ENCODE data around the gene STAT3. TPM values are rescaled to one million over a fixed set of nuclear protein-coding genes. Genes with fewer than 3 reads are reported as not detected.

Gene STAT3
- total and polyA plus RNA-seq, 2 of the 13 experiments (the other 11 are each of a cell fraction or from before 2014, with no cell fraction given): 61.8 to 62.4 TPM

GRCh38 chr17:42422958-42423712, 34.9 kb upstream of the STAT3 start, which contains the start of gene CAVIN1 (continued):
- TF ChIP-seq CHD4 (IDR thresholded peaks at IDR 0.05; ENCODE audit: borderline replicate concordance, low read length) (no peak), HOXA3 (CRISPR knock-in tag; IDR thresholded peaks at IDR 0.05) (no peak; the same call in 1 of the 2 replicates), ZNF143 (CRISPR knock-in tag; IDR thresholded peaks at IDR 0.05) (no peak; the same call in 1 of the 2 replicates), ZNF891 (CRISPR knock-in tag; IDR thresholded peaks at IDR 0.05) (peak; percentile 92), ZNF468 (CRISPR knock-in tag; IDR thresholded peaks at IDR 0.05) (no peak), ZNF335 (CRISPR knock-in tag; IDR thresholded peaks at IDR 0.05) (no peak; the same call in 1 of the 2 replicates), ZBTB26 (CRISPR knock-in tag; IDR thresholded peaks at IDR 0.05; ENCODE audit: borderline replicate concordance) (no peak; the same call in 1 of the 2 replicates), CBX2 (IDR thresholded peaks at IDR 0.05; ENCODE audit: low read depth, low read length) (no peak), CBX2 (CRISPR knock-in tag; IDR thresholded peaks at IDR 0.05; ENCODE audit: low read depth) (no peak), NFKB2 (CRISPR knock-in tag; IDR thresholded peaks at IDR 0.05; ENCODE audit: borderline replicate concordance) (peak; percentile 93; the same call in 1 of the 2 replicates), GATA4 (IDR thresholded peaks at IDR 0.05; ENCODE audit: borderline replicate concordance, low read depth) (peak; percentile 80), CENPT (CRISPR knock-in tag; IDR thresholded peaks at IDR 0.05; ENCODE audit: low read depth) (no peak), ZNF7 (CRISPR knock-in tag; IDR thresholded peaks at IDR 0.05) (no peak), THAP7 (CRISPR knock-in tag; IDR thresholded peaks at IDR 0.05) (0 out of 2 replicates have a peak, but pooled peaks have one; percentile 46), FOXO1 (CRISPR knock-in tag; IDR thresholded peaks at IDR 0.05) (no peak), CHD2 (IDR thresholded peaks at IDR 0.05; ENCODE audit: low read depth, low read length) (no peak), ZNF609 (CRISPR knock-in tag; IDR thresholded peaks at IDR 0.05; ENCODE audit: borderline replicate concordance) (no peak), GMEB2 (CRISPR knock-in tag; IDR thresholded peaks at IDR 0.05; ENCODE audit: low read depth) (no peak), HMG20B (CRISPR knock-in tag; conservative IDR thresholded peaks at IDR 0.05) (no peak), RAD51 (IDR thresholded peaks at IDR 0.05; ENCODE audit: borderline replicate concordance) (no peak), ZNF383 (CRISPR knock-in tag; IDR thresholded peaks at IDR 0.05; ENCODE audit: borderline replicate concordance) (no peak)
